NCI-H2196 treated with DMSO at 0.1 percent for 48 hours (cell line): Measurements from ENCODE around the gene EVA1B.

Experiments
- DNase-seq: peaks from one replicate; lab custom pipeline; 2025; ENCODE audit not compliant: unreplicated experiment; lab: John Stamatoyannopoulos, UW

The EVA1B gene, protein sequence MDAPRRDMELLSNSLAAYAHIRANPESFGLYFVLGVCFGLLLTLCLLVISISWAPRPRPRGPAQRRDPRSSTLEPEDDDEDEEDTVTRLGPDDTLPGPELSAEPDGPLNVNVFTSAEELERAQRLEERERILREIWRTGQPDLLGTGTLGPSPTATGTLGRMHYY

DNA sequence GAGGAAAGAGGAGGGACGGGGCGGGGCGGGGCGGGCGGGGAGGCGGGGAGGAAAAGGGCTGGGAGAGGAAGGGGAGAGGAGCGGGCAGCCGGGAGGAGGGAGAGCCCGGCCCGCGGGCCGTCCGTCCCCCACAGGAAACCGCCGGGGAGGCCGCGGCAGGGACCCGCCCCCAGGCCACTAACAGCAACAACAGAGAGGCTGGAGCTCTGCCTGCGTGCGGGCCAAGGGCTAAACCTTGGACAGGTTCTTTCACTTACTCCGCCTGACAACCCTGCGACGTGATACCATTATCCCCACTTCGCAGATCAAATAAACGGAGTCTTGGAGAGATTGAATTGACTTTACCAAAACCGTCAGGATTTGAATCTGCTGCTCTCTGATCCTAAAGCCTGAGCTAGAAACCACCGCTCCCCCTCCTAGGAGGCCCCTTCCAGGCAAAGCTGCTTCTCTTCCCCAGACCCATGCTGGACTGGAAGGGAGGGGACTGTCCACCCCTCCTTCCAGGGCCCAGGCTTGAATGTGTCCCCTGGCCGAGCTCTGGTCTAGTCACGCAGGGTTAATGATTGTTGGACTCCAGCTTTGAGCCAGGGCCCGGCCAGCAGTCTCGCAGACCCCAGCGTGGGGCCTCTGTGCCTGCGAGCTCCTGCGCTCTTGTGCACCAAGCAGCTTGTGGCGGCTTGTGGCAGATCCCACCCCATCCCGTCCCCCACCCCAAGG lies at the start of gene EVA1B:
Gene EVA1B, minus strand, starts transcription at position 10 of the 717 bp plus-strand sequence. CDS start 608 bp downstream, outside the sequence.
- DNase-seq = no peak

DNA sequence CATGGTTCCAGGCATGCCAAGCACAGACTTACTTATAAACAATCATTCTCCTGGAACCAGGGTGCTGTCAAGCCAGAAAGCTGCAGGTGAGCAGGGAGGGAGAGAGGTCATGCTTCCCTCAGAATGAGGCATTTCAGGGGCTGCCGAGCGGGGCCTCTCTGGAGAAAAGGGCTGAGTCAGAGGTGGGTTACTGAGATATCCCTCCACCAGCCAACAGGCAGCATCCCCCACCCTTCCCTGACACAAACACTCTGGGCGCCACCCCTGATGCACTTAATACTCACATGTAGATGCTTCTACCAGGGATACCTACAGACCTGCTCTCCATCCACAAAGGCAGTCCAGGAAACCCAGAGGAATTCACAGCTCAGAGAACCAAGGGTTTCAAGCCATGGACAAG lies 49.2 kb upstream of the EVA1B start:
- DNase-seq = no peak

DNA sequence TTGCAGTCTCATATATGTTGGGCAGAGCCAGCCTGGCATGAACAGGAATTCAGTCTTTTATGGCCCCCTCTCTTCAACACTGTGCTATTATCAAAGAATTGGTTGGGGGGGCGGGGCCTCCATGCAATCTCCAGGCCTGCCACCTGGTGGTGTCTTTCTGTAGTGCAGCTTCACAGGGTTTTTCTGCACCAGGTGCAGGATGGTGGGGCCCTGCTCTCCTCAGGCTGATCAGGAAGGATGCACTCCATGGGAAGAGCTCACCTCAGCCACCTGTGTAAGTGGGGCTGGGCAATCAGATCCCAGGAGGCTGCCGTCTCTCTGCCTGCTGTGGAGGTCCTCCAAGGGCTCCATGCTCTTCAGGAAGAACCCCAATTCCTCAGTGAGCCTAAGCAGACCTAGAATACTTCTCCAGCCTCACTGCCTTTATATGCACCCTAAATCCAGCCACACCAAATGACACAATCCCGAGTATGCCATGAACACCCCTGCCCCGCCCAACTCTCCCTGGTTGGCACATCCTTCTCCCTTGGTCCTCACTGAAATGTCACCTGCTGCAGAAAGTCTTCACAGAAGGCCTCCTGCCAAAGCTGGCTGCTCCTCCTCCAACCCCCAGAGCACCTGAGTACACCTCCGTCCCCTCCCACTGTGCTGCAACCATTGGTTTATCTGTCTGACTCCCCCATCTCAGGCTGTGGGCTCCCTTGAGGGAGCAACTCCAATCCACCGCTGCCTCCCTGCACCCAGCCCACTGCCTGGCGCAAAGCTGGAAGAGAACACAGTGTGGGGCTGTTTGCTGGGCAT lies 45.8 kb upstream of the EVA1B start:
- peak; percentile 45 for DNase-seq

DNA sequence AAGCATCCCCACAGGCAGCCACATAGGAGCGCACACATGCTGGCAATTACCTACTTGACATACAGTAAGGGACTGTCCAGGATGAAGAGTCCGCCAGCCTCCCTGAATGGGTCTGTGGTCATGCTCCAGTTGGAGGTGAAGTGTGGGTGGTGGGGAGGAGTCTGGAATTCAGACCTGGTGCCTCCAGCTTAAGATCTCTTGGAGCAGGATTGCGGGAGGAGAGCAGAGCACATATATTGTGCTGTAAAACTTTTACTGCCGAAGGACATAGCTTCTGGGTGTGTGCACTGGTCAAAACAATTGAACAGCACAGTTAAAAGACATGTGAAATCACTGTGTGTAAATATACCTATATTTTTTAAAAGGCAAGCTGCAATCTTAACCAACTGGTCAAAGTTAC lies 44.4 kb upstream of the EVA1B start:
- DNase-seq = no peak

DNA sequence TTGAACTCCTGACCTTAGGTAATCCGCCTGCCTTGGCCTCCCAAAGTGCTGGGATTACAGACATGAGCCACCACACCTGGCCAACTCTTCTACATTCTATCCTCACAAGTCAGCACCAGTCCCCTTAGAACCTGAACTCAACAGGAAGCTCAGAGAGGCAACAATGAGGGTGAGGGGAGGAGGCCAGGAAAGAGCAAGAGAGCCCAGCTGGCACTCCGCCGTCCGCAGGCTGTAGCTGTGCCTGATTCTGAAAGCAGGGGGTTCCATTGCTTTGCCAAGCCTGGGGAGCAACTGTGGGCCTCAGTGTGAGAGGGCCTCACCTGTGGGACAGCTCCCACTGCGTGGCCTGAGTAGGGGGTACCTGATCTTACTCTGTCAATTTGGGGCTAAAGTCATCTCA lies 43.6 kb upstream of the EVA1B start:
- DNase-seq = no peak

DNA sequence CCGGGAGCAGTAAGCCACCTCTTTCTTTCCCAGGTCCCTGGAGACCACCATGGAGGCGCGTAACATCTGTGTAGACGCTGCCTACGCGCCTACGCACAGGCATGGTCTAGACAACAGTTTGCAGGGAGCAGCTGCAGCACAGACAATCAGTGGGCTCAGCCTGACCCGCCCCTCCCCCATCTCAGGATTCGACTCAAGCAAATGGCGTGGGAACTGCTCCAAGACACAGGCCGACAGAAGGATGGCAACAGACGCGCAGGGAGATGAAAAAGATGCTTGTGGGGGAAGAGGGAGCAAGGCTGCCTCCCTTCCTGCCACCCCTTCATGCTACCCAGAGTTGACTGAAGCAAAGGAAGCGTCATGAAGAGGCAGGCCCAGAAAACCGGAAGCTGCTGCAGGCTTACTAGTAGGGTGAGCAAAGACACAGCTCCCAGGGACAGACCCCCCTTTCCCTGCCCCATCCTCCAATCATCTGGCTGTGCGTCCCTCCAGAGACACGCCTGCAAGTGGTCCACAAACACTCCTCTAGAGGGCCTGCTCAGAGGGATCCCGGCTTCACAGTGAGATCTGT lies 42.7 kb upstream of the EVA1B start:
- DNase-seq = no peak

DNA sequence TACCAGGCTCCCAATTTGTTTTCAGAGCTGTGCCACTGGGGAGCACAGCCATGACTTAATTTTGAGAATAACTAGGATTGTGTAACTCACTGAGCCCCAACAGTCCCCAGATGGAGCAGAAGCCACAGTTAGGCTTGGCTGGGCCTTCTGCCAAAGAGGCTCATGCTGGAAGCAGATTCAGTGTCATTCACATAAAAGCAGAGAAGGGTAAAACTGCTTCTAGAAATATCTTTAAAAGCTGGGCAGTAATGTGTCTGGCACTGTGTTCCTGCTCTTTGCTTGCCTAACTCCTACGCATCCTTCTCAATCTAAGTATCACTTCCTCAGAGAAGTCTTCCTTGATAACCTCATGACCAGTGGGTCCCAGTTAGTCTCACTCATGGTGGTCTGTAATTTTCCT lies 41.9 kb upstream of the EVA1B start:
- DNase-seq = no peak

DNA sequence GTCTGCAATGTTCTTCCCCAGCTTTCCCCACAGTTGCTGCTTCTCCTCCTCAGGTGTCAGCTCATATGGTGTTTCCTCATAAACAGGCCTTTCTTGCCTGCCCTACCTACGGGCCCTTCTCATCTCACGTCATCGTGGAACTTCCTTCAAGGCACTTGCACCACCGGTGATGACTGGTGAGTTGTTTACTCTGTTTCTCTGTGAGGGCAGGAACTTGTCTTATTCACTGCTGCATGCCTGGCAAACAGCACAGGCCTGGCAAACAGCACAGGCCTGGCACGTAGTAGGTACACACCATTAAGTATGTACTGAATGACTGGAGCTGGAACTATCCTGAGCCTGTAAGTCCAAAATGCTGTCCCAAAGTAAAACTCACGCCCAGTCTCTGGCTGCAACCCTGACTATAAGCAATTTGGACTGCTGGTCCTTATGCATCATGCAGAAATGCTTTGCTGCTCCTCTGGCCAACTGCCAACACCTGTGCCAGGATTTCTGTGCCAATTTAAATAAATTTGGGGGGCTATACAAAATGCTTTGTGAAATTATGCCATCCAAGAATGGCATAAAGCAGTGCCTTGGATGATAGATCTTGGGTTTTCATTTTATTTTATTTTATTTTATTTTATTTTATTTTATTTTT lies 36.6 kb upstream of the EVA1B start:
- no peak for DNase-seq

DNA sequence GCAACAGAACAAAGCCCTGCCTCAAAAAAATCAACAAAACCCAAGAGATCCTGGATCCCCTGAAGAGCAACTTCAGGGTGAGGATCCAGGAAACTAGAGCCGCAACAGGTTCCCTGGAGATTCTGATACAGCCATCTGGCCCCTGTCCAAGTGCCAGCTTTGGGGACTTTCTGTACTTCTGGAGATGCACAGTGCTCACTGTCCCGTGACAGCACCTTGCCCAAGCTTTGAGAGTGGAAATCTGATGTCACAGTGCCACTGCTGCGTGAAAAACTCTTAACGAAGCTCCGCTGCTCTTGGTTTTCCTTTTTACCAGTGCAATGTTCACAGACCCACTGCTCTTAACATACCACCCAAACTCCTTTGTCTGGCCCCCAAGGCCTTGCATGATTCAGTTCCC lies 35.9 kb upstream of the EVA1B start:
- DNase-seq = no peak

DNA sequence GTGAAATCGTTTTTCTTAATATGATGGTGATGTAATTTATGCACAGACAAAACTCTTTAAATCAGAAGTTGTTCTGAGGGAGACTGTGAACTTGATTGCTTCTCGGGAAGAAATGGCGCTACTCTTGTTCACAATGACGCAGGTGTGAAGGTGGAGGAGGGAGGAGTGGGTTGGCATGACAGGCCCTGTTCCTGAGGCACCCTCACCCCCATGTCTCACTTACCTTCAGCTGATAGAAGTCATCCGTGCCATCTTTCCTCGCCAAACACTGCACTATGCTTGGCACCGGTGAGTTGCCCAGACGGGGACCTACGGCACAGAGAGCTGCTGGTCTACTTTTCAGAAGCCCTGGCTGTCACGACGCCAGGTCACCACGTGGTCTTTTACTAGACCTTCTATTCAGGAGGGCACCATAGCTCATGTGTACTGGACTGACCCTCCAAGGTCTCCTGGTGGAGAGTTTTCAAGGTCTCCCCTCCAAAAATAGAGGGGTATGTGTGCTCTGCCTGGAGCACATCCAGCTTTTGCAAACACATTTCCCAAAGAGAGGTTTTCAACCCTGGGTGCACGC lies 35.2 kb upstream of the EVA1B start:
- no peak for DNase-seq

DNA sequence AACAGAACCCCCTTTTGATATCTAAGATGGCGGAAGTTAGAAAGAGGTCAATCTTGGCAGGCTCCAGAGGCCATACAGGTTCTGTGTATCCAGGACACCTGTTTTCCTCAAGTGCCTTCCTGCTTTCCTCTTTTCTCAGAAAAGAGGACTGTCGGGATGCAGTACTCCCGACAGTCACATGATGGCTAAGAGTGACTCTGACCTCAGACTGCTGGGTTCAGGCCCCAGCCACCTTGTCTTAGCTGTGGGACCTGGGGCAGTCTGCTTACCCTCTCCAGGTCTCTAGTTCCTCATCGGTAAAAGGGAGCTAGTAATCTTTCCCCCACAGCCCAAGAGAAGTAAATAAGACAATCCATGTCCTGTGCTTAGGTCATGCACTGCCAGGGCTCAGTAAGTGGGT lies 32.4 kb upstream of the EVA1B start:
- no peak for DNase-seq

DNA sequence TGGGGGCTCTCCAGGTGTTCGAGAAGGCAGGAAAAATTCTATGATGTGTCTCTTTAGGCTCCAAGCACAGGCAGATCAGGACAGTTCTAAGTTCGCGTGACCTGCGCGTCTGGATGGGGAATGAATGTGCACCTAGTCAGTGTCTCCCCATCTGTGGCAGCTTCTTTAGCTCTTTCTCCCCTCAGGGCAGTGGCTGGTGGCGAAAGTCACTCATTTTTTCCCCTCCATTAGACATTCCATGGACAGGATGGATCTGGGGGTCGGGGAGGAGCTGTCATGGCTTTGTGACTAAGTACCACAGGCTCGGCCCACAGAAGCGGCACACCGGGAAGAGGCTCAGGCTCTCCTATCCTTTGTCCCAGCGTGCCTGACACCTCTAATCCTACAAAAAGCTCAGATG lies 31.0 kb upstream of the EVA1B start:
- DNase-seq = no peak

DNA sequence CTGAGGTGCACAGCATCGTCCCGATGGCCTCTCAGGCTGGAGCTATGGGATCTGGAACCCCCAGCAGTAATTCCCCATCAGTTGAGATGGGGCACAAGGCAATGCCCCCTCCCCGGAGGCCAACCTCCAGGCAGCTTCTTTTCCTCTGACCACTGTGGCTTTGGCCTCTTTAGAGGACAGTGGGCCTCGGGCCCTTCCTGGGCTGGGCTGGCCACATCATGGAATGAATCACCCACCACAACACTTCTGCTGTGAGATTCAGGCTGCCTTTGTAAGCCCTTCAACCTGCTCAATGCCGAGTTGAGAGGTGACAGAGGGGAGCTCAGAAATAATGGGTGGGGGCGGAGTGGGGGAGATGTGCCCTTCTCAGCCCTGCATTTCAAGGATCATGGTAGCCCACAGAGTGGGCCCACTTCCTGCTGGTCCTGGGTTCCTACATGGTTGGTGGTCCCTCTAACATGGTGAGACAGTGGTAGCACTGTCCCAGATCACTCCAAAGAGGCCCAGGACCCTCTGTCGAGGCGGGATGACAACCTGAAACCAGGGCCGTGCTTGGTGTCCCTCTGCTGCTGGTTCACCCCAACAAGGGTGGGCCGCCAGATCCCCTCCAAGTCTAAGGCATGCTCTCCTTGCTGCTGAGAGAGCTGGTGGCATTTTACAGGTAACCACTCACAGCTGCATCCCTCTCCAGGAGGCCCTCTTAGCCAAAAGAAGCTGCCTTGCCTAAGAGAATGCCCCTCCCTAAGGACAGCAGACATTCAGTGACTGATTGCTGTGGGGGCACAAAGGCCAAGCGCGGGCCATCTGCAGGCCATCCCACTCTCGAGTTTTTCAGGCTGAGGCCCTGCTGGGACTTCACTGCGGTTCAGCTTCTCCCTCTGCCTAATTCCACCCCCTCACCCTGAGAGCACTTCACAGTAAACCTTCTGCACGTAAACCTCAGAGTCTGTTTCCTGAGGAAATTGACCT lies 29.7 kb upstream of the EVA1B start:
- no peak for DNase-seq

DNA sequence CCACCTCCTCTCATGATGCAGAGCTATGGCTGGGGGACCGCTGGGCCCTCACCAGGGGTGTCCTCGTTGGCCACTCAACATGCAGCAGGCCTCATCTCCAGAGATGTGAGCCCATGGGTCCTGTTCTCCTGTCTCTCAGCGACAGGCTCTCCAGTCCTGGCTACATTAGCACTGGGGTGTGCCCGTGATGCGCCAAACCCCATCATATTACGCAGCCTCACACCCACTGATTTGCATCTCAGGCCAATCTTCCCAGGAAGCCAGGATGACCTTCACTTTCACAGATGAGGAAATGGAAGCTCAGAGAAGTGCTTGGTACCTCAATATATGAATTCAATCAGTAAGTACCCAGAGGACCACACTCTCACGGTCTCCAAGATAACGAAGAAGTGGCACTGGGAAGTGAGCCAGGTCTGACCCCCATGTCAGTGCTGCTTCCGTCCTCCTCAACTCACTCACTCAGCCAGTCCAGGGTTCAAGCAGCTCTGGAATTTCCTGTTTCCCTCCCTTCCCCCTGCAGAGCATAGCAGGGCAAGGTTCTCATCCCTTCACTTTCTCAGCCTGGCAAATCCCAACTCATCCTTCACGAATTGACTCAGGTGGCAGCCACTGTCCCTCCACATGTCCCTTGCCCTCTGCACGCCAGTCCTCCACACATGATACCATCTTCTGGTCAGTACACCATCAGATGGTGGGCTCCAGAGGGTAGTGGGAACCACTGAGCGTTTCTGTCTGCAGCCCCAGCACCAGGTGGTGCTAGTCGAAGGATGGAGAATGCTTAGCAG lies 28.9 kb upstream of the EVA1B start:
- DNase-seq = no peak

DNA sequence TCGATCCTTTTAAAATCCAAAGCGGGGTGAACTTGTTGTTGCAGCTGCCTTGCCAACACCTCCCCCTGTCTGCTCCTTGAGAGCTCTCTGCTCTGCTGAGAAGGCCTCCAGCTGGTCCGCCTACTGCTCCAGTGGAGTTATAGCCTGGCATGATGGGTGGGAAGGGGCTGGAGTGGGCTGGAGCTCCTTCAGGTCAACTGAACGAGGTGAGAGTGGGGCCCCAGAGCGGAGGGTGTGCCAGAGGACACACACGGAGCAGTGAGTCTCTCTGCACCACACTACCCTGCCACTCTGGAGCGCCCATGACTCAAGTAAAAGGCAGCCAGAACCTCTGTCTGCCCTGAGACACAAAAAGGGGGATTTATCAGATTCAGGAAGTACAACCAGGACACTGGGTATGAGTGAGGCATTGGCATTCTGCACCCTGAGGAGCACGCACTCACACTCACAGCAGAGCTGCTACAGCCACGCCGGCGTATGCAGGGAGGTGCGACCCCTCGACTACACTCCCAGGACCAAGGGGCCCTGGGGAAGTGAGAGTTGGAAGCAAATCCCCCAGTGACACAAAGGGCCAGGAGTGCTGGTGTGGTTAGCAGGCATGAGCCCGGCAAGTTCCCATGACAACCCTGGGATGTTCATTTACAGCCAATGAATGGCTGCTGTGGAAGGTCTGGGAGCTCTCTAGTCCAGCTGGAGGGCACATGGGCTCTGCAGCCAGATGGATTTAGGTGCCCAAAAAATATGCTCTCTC lies 28.0 kb upstream of the EVA1B start:
- no peak for DNase-seq

DNA sequence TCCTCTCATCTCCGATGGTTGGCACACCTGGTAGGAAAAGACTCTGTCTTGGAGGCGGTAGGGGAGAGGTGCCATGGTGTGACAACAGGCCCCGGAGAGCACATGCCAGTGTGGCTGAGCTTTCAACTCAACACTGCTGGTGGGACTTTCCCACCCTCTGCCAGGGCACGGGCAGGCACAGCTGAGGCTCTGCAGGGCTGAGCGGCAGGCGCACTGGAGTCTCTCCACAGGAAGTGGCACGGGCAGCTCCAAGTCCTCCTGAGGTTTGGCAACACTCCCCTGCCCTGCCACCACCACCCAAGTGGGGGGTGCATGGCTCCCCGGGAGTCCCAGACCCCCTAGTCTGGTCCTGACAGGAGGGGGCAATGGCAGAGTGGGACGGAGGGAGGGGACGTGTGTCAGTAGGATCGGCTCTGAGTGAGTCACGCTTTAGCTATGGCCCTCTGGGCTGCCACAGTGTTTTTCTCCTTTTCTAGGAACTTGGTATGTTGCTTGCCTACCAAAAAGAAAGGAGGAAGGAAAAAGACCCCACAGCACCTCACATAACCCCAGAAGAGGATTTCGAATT lies 27.3 kb upstream of the EVA1B start:
- DNase-seq = no peak

DNA sequence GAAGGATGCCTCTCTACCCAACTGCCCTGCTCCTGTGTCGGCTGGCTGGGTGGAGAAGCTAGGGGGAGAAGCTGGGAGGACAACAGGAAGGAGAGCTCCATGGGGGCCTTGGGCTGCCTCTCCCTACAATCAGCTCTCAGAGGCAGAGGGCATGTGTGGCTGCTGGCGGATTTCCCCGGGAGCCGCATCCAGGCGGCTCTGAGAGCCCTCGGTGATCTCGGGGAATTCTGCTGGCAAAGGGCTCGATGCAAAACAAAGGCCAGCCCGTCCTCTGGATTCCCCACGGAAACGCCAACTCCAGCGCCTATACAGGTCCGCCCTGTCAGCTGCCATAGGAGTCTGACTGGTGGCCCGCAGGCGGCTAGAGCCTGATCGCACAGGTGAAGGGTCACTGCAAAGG lies 26.4 kb upstream of the EVA1B start:
- no peak for DNase-seq

DNA sequence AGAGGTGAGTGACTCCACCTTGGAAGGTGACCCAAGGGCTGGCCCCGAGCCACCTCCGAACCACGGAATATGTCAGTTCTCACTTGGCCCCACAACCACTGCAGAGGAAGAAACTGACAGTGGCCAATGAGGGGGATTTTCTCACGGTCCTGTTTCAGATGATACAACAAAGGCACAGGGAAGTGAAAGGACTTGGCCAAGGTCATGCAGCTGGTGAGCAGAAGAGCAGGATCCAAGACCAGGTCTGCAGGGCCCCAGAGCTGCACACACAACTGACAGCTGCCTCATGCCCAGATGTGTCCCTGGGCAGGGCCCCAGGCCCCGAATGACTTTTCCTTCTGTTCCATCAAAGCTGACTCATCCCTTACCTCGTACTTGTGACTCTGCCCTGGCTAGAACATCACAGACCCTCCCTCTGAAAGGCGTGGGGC lies 25.8 kb upstream of the EVA1B start:
- no peak for DNase-seq
